SK-N-SH treated with all-trans-retinoic acid at 6 μM for 48 hours (cell line): ENCODE measurements around the gene ADARB2.

ENCODE experiments used
- ATAC-seq: fragments of 200-7000 bp; cut with Tn5 transposase; 3 replicates; pipeline ENCODE4 v1.9.1; 2020; ENCODE audit warnings: mild to moderate bottlenecking, moderate library complexity
- ARNTL ChIP-seq: fragments of 450-650 bp; formaldehyde crosslinking; IDR thresholded peaks from 2 replicates; pipeline ENCODE4 v1.5.0; 2020; ENCODE audit warnings: low read depth, mild to moderate bottlenecking, moderate library complexity, borderline replicate concordance
- BACH2 ChIP-seq: fragments of 250-450 bp; sonication (Bioruptor Pico); IDR thresholded peaks from 2 replicates; pipeline ENCODE4 v1.9.0; 2021; ENCODE audit warnings: mild to moderate bottlenecking, borderline replicate concordance
- CSDC2 ChIP-seq: fragments of 250-450 bp; sonication (Bioruptor Pico); IDR thresholded peaks from 2 replicates; pipeline ENCODE4 v1.5.0; 2020; ENCODE audit warnings: mild to moderate bottlenecking, moderate library complexity
- ESRRG ChIP-seq: fragments of 250-450 bp; sonication (Bioruptor Pico); IDR thresholded peaks from 2 replicates; pipeline ENCODE4 v1.6.1; 2021; ENCODE audit warnings: mild to moderate bottlenecking
- GLIS3 ChIP-seq: fragments of 250-450 bp; sonication (Bioruptor Pico); IDR thresholded peaks from 2 replicates; pipeline ENCODE4 v1.5.0; 2020; ENCODE audit warnings: mild to moderate bottlenecking, moderate library complexity
- ISL1 ChIP-seq: fragments of 250-450 bp; sonication (Bioruptor Pico); IDR thresholded peaks from 2 replicates; pipeline ENCODE4 v2.1.2; 2022; ENCODE audit warnings: mild to moderate bottlenecking, moderate library complexity
- OSR1 ChIP-seq: fragments of 250-450 bp; sonication (Bioruptor Pico); IDR thresholded peaks from 2 replicates; pipeline ENCODE4 v1.8.0; 2022; ENCODE audit warnings: moderate library complexity, mild to moderate bottlenecking, inconsistent platforms
- PPARA ChIP-seq: fragments of 250-450 bp; sonication (Bioruptor Pico); IDR thresholded peaks from 2 replicates; pipeline ENCODE4 v1.5.0; 2020; ENCODE audit warnings: mild to moderate bottlenecking, borderline replicate concordance
- SNAI2 ChIP-seq: fragments of 250-450 bp; sonication (Bioruptor Pico); IDR thresholded peaks from 2 replicates; pipeline ENCODE4 v1.5.0; 2020; ENCODE audit warnings: mild to moderate bottlenecking, moderate library complexity
- TCF4 ChIP-seq: fragments of 250-450 bp; sonication (Bioruptor Pico); IDR thresholded peaks from 2 replicates; pipeline ENCODE4 v1.8.0; 2021; ENCODE audit warnings: mild to moderate bottlenecking, moderate library complexity, borderline replicate concordance
- TOX ChIP-seq: fragments of 250-450 bp; sonication (Bioruptor Pico); IDR thresholded peaks from 2 replicates; pipeline ENCODE4 v1.8.0; 2021; ENCODE audit warnings: mild to moderate bottlenecking, moderate library complexity, borderline replicate concordance
- ZC3H10 ChIP-seq: fragments of 250-450 bp; sonication (Bioruptor Pico); IDR thresholded peaks from 2 replicates; pipeline ENCODE4 v1.5.1; 2021; ENCODE audit warnings: mild to moderate bottlenecking, moderate library complexity
- ZFP3 ChIP-seq: fragments of 250-450 bp; sonication (Bioruptor Pico); IDR thresholded peaks from 2 replicates; pipeline ENCODE4 v1.5.0; 2020; ENCODE audit warnings: mild to moderate bottlenecking, moderate library complexity
- ZFP30 ChIP-seq: fragments of 450-650 bp; formaldehyde crosslinking; IDR thresholded peaks from 2 replicates; pipeline ENCODE4 v1.5.0; 2022; ENCODE audit warnings: mild to moderate bottlenecking, moderate library complexity
- ZNF565 ChIP-seq: fragments of 450-650 bp; formaldehyde crosslinking; conservative IDR thresholded peaks from 2 replicates; pipeline ENCODE4 v1.5.0; 2020; ENCODE audit warnings: low read depth, mild to moderate bottlenecking, moderate library complexity
- ZNF70 ChIP-seq: fragments of 450-650 bp; formaldehyde crosslinking; IDR thresholded peaks from 2 replicates; pipeline ENCODE4 v1.5.0; 2020; ENCODE audit warnings: mild to moderate bottlenecking, moderate library complexity
- ZNF8 ChIP-seq: fragments of 450-650 bp; formaldehyde crosslinking; IDR thresholded peaks from 2 replicates; pipeline ENCODE4 v1.5.0; 2020; ENCODE audit warnings: mild to moderate bottlenecking, moderate library complexity
- TF ChIP-seq, protein P1 (sequence below): fragments of 250-450 bp; sonication (Bioruptor Pico); IDR thresholded peaks from 2 replicates; pipeline ENCODE4 v1.8.0; 2020; ENCODE audit warnings: mild to moderate bottlenecking, moderate library complexity, borderline replicate concordance
- TF ChIP-seq, protein P2 (sequence below): fragments of 250-450 bp; sonication (Bioruptor Pico); IDR thresholded peaks from 2 replicates; pipeline ENCODE4 v1.5.0; 2020; ENCODE audit warnings: mild to moderate bottlenecking, moderate library complexity
- TF ChIP-seq, protein P3 (sequence below): fragments of 250-450 bp; sonication (Bioruptor Pico); IDR thresholded peaks from 2 replicates; pipeline ENCODE4 v1.8.0; 2021; ENCODE audit warnings: low read depth, mild to moderate bottlenecking, moderate library complexity, borderline replicate concordance

ADARB2 gene

DNA sequence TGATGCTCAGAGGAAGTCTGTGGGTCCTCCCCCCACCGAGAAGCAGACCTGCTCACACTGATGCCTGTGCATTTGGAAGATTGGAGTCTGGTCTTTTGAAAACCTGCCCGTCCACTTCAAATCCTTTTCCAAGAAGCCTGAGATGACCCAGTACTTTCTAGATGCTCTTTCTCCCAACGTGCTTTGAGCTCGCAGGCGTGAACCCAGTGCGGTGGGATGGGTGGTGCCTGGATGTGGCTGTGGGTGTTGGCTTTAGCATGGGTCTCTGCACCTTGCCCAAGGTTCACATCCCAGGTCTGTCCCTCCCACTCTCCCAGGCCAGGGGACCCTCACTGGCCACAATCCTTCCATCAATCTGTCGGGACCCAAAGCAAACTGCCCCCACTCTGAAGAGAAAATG lies 170.2 kb downstream of the ADARB2 start:
- ATAC-seq: no peak
- no peak for TF ChIP-seq OSR1

DNA sequence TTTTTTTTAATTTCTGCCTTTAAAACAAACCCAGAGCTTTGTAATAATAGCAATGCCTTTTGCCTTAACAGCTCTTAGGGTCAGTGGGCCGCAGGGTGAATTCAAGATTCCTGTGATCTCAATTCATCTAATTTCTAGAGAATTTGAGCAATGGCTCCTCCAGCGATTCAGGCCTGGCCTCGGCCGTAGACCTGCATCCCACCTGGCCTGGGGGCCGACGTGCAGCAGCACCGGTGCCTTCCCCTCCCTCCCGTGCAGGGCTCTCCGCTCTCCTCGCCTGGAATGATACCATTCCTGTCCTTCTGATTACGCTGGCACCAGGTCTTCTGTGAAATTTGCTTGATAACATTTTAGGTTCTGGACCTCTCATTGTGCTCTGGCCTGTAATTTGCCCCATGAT lies 172.5 kb downstream of the ADARB2 start:
- TF ChIP-seq ARNTL (no peak), CSDC2 (CRISPR knock-in tag) (no peak), ISL1 (no peak), TCF4 (CRISPR knock-in tag) (no peak), TOX (CRISPR knock-in tag) (no peak)
- TF ChIP-seq, protein P1, sequence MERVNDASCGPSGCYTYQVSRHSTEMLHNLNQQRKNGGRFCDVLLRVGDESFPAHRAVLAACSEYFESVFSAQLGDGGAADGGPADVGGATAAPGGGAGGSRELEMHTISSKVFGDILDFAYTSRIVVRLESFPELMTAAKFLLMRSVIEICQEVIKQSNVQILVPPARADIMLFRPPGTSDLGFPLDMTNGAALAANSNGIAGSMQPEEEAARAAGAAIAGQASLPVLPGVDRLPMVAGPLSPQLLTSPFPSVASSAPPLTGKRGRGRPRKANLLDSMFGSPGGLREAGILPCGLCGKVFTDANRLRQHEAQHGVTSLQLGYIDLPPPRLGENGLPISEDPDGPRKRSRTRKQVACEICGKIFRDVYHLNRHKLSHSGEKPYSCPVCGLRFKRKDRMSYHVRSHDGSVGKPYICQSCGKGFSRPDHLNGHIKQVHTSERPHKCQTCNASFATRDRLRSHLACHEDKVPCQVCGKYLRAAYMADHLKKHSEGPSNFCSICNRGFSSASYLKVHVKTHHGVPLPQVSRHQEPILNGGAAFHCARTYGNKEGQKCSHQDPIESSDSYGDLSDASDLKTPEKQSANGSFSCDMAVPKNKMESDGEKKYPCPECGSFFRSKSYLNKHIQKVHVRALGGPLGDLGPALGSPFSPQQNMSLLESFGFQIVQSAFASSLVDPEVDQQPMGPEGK (CRISPR knock-in tag): no peak
- no peak for ATAC-seq

DNA sequence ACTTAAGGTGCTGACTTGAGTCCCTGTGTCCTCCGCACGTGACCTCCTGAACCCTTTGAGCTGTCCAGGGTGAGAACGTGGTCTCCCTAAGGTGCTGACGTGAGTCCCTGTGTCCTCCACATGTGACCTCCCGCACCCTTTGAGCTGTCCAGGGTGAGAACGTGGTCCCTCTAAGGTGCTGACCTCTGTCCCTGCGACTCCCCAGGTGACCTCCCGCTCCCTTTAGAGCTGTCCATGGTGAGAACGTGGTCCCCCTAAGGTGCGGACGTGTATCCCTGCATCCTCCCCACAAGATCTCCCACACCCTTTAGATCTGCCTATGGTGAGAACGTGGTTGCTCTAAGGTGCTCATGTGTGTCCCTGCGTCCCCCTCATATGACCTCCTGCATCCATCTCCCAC lies 174.3 kb downstream of the ADARB2 start:
- TF ChIP-seq ZFP30 (CRISPR knock-in tag): no peak
- TF ChIP-seq ZNF565 (CRISPR knock-in tag): no peak
- TF ChIP-seq ZNF70 (CRISPR knock-in tag): no peak
- TF ChIP-seq, all 23 proteins: peak for 0
- ATAC-seq: no peak

DNA sequence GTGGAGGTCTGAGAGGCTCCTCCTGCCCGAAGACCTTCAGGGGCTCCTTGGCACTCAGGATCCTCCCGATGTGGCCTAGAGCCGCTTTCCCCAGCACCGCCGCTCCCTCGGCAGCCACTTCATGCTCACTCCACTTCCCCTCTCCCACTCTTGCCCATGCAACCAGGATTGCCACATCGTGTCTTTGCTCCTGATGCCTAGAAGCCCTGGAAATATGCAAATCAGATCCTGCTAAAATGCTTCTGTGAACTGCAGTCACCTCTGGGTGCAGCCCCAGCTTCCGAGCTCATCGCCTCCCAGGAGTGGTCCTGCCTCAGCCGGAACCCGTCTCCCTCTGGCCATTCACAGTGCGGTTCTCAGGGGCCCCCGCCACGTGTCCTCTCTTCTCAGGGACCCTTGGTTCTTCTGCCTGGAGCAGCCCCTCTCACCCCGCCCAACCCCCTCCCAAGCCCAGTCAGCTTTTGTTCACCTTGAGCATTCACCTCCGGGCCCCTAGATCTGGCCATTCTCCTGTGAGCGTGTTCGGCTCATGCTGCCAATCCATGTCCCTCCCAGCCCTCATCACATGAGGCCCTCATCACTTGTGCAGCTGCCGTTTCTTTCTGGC lies 175.5 kb downstream of the ADARB2 start:
- no peak for TF ChIP-seq ZC3H10 (CRISPR knock-in tag)
- no peak for TF ChIP-seq ARNTL
- TF ChIP-seq ZNF8 (CRISPR knock-in tag): no peak
- no peak for TF ChIP-seq ZFP3 (CRISPR knock-in tag)
- TF ChIP-seq SNAI2: no peak
- ATAC-seq: no peak

DNA sequence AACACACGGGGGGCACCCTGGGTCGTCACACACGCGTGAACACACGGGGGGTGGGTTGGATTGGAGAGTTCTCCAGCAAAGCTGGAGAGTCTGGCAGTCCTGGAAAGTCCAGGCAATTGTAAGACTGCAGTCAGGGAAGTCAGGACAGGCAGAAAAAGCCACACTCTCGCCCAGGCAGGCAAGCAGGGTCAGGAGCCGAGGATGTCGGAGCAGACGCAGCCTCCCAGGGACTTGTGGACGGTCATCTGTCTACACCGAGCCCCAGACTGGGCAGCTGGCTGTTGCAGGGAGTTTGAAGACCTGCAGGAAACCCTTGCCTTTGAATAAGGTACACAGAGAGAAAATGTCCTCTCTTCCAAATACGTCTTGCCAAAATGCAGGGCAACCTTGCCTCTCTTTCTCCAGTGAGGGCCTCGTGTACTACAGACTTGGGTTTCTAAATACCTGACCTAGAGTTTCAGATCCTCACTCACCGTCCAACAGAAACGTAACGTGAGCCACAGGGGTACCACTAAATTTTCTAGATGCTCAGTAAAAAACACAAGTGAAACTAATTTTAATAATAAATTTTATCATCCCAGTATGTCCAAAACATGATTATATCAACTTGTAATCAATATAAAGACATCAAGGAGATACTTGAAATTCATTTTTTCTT lies 176.7 kb downstream of the ADARB2 start:
- ATAC-seq: no peak
- TF ChIP-seq TOX (CRISPR knock-in tag) (no peak), ZC3H10 (CRISPR knock-in tag) (no peak), BACH2 (CRISPR knock-in tag) (no peak), GLIS3 (no peak), ESRRG (CRISPR knock-in tag) (no peak), ZFP30 (CRISPR knock-in tag) (no peak), CSDC2 (CRISPR knock-in tag) (no peak), ZNF565 (CRISPR knock-in tag) (no peak), ISL1 (no peak)
- TF ChIP-seq, protein P2, sequence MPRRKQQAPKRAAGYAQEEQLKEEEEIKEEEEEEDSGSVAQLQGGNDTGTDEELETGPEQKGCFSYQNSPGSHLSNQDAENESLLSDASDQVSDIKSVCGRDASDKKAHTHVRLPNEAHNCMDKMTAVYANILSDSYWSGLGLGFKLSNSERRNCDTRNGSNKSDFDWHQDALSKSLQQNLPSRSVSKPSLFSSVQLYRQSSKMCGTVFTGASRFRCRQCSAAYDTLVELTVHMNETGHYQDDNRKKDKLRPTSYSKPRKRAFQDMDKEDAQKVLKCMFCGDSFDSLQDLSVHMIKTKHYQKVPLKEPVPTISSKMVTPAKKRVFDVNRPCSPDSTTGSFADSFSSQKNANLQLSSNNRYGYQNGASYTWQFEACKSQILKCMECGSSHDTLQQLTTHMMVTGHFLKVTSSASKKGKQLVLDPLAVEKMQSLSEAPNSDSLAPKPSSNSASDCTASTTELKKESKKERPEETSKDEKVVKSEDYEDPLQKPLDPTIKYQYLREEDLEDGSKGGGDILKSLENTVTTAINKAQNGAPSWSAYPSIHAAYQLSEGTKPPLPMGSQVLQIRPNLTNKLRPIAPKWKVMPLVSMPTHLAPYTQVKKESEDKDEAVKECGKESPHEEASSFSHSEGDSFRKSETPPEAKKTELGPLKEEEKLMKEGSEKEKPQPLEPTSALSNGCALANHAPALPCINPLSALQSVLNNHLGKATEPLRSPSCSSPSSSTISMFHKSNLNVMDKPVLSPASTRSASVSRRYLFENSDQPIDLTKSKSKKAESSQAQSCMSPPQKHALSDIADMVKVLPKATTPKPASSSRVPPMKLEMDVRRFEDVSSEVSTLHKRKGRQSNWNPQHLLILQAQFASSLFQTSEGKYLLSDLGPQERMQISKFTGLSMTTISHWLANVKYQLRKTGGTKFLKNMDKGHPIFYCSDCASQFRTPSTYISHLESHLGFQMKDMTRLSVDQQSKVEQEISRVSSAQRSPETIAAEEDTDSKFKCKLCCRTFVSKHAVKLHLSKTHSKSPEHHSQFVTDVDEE: no peak
- TF ChIP-seq, protein P3, sequence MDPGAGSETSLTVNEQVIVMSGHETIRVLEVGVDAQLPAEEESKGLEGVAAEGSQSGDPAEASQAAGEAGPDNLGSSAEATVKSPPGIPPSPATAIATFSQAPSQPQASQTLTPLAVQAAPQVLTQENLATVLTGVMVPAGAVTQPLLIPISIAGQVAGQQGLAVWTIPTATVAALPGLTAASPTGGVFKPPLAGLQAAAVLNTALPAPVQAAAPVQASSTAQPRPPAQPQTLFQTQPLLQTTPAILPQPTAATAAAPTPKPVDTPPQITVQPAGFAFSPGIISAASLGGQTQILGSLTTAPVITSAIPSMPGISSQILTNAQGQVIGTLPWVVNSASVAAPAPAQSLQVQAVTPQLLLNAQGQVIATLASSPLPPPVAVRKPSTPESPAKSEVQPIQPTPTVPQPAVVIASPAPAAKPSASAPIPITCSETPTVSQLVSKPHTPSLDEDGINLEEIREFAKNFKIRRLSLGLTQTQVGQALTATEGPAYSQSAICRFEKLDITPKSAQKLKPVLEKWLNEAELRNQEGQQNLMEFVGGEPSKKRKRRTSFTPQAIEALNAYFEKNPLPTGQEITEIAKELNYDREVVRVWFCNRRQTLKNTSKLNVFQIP (CRISPR knock-in tag): no peak

DNA sequence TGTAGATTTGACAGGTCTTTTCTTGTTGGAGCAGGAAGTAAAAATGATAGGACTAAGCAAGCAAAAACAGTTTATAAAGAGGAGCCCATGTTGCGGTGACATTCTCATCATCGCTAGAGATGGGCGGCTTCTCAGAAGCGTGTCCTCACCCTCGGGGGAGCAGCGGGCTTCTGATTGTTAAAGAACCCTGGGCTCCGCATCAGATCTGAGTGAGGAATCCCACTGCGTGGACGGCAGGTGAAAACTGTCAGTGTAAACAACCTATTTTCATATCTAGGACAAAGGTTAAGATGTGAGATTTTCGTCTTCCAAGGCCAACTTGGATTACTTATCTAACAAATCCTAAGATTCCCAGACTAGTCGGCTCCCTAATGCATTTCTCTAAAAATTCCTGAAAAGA lies 177.6 kb downstream of the ADARB2 start:
- ATAC-seq: no peak
- TF ChIP-seq ZFP3 (CRISPR knock-in tag) (no peak), PPARA (no peak), TCF4 (CRISPR knock-in tag) (no peak), GLIS3 (no peak), CSDC2 (CRISPR knock-in tag) (no peak), ZC3H10 (CRISPR knock-in tag) (no peak), ZNF8 (CRISPR knock-in tag) (no peak), ZNF565 (CRISPR knock-in tag) (no peak), SNAI2 (no peak), ARNTL (no peak), ZFP30 (CRISPR knock-in tag) (no peak)
- TF ChIP-seq, protein P2: no peak
- TF ChIP-seq, protein P3 (CRISPR knock-in tag): no peak
